CD4-positive, alpha-beta T cell treated with Interleukin-4 for 1 hour (primary cell): ENCODE data around the gene MICAL1.
"Not testable (repeated sequence)": the region's sequence is repeated elsewhere in the genome, so short reads cannot be mapped to it uniquely, and the experiment has no call there.

Experiments used
- DNase-seq, 2 donors: peaks; one replicate each; pipeline ENCODE4 v3.0.0-alpha.2; 2020 to 2022

The MICAL1 gene

GRCh38 chr6:109474995-109475394 is 19.4 kb upstream of the MICAL1 start:
- no peak for DNase-seq

GRCh38 chr6:109473120-109473519 is 17.5 kb upstream of the MICAL1 start:
- DNase-seq: no peak

GRCh38 chr6:109472132-109472995 is 16.8 kb upstream of the MICAL1 start:
- DNase-seq: no peak

- no peak for DNase-seq
Observed at GRCh38 chr6:109471105-109471810, 15.7 kb upstream of the MICAL1 start.

- DNase-seq: no peak
Observed at GRCh38 chr6:109469591-109470189, 14.1 kb upstream of the MICAL1 start.

GRCh38 chr6:109467696-109468095 is 12.1 kb upstream of the MICAL1 start:
- DNase-seq: no peak

GRCh38 chr6:109466212-109466923 is 10.8 kb upstream of the MICAL1 start:
- DNase-seq: no peak

- DNase-seq: no peak
Observed at GRCh38 chr6:109465772-109466171, 10.2 kb upstream of the MICAL1 start.

- DNase-seq: no peak
Observed at GRCh38 chr6:109461733-109462526, 6.4 kb upstream of the MICAL1 start.

GRCh38 chr6:109461205-109461604 is 5.6 kb upstream of the MICAL1 start:
- not testable (repeated sequence) for DNase-seq

- DNase-seq: no peak
Observed at GRCh38 chr6:109460161-109460829, 4.7 kb upstream of the MICAL1 start.

GRCh38 chr6:109458774-109459531 is 3.4 kb upstream of the MICAL1 start:
- peak; percentile 62 to 63 for DNase-seq

- no peak for DNase-seq
Observed at GRCh38 chr6:109457562-109457996, 2.0 kb upstream of the MICAL1 start.

- no peak for DNase-seq
Observed at GRCh38 chr6:109456710-109457561, 1.4 kb upstream of the MICAL1 start.

- DNase-seq: no peak
Observed at GRCh38 chr6:109456111-109456583, 575 bp upstream of the MICAL1 start.

- peak; percentile 77 to 88 for DNase-seq
Observed at GRCh38 chr6:109454496-109455436, 806 bp downstream of the MICAL1 start.

GRCh38 chr6:109453594-109454495 is 1.7 kb downstream of the MICAL1 start:
- no peak for DNase-seq
